Tibial nerve (tissue), 4 donors: ENCODE measurements around the gene SRF.

Experiments used
- CTCF ChIP-seq, 5 experiments: fragments of 200-600 bp in 3 of 5; fragments of 450-650 bp in 2 of 5; sonication (generic) in 3 of 5; IDR thresholded peaks; one replicate each; pipeline ENCODE4 v1.5.1; 2016 to 2019; ENCODE audit warnings: antibody characterized with exemption in 5 of 5, mild to moderate bottlenecking in 3 of 5, moderate library complexity in 2 of 5
- EP300 ChIP-seq, 2 donors: sonication (generic); formaldehyde crosslinking; IDR thresholded peaks; one replicate each; pipeline ENCODE4 v1.6.1; 2017; ENCODE audit warnings: antibody characterized with exemption in 2 of 2, mild to moderate bottlenecking in 1 of 2
- POLR2A ChIP-seq, 2 donors: fragments of 450-650 bp; IDR thresholded peaks; one replicate each; pipeline ENCODE4 v1.6.1; 2017; ENCODE audit warnings: antibody characterized with exemption in 2 of 2, mild to moderate bottlenecking in 2 of 2, moderate library complexity in 2 of 2

- TF ChIP-seq CTCF (IDR thresholded peaks at IDR 0.05) (no peak), POLR2A (IDR thresholded peaks at IDR 0.05) (no peak), EP300 (IDR thresholded peaks at IDR 0.05) (no peak)
Measured at GRCh38 chr6:43141644-43142043, 29.4 kb upstream of the SRF start.
